ENCODE data around the gene NACC2. TPM values are rescaled to one million over a fixed set of nuclear protein-coding genes. Genes with fewer than 3 reads are reported as not detected.

NACC2 gene
- total RNA-seq, 2 donors from 2014 or later: 28.6 to 38.5 TPM

GRCh38 chr9:136116360-136117098 lies 21.4 kb upstream of the NACC2 start:
- no peak for DNase-seq
- intact Hi-C loops (cut with DNase I): no loop called here
- no peak for ATAC-seq

GRCh38 chr9:136115641-136116359 lies 20.7 kb upstream of the NACC2 start:
- intact Hi-C loops (cut with DNase I): no loop called here
- ATAC-seq: no peak
- DNase-seq: no peak

GRCh38 chr9:136115206-136115605 lies 20.1 kb upstream of the NACC2 start:
- no peak for ATAC-seq
- intact Hi-C loops (cut with DNase I): no loop called here
- DNase-seq: no peak

- no peak for DNase-seq
- intact Hi-C loops (cut with DNase I): no loop called here
Observed at GRCh38 chr9:136114610-136115009, 19.5 kb upstream of the NACC2 start.

GRCh38 chr9:136112541-136112940 lies 17.5 kb upstream of the NACC2 start:
- ATAC-seq: no peak
- no peak for DNase-seq
- intact Hi-C loops (cut with DNase I): no loop called here

More at GRCh38 chr9:136114610-136115009, 19.5 kb upstream of the NACC2 start:
- ATAC-seq: no peak

- DNase-seq: no peak
Observed at GRCh38 chr9:136111910-136112309, 16.8 kb upstream of the NACC2 start.

GRCh38 chr9:136111190-136111589 lies 16.1 kb upstream of the NACC2 start:
- DNase-seq: no peak
- ATAC-seq: no peak
- intact Hi-C loops (cut with DNase I): no loop called here

More at GRCh38 chr9:136111910-136112309, 16.8 kb upstream of the NACC2 start:
- ATAC-seq: no peak
- intact Hi-C loops (cut with DNase I): no loop called here

GRCh38 chr9:136110082-136111061 lies 15.3 kb upstream of the NACC2 start:
- intact Hi-C loops (cut with DNase I): no loop called here
- DNase-seq (no peak), ATAC-seq (peak; percentile 2 to 6)

- intact Hi-C loops (cut with DNase I): no loop called here
- DNase-seq (peak; percentile 93), ATAC-seq (peak; percentile 90 to 91)
Observed at GRCh38 chr9:136109351-136110081, 14.4 kb upstream of the NACC2 start.

- no peak for DNase-seq
- no peak for ATAC-seq
- intact Hi-C loops (cut with DNase I): no loop called here
Observed at GRCh38 chr9:136108648-136109266, 13.7 kb upstream of the NACC2 start.

- intact Hi-C loops (cut with DNase I): no loop called here
- ATAC-seq (no peak), DNase-seq (no peak)
Observed at GRCh38 chr9:136107953-136108647, 13.0 kb upstream of the NACC2 start.

GRCh38 chr9:136107155-136107952 lies 12.3 kb upstream of the NACC2 start:
- no peak for ATAC-seq
- intact Hi-C loops (cut with DNase I): no loop called here
- no peak for DNase-seq

- DNase-seq: peak; percentile 75
- intact Hi-C loops (cut with DNase I): no loop called here
- ATAC-seq: peak; percentile 24 to 45
Observed at GRCh38 chr9:136105398-136106135, 10.5 kb upstream of the NACC2 start.

- DNase-seq: no peak
- ATAC-seq: no peak
- intact Hi-C loops (cut with DNase I): no loop called here
Observed at GRCh38 chr9:136104916-136105315, 9.8 kb upstream of the NACC2 start.

- DNase-seq: no peak
- intact Hi-C loops (cut with DNase I): no loop called here
- no peak for ATAC-seq
Observed at GRCh38 chr9:136104488-136104800, 9.4 kb upstream of the NACC2 start.

GRCh38 chr9:136103651-136104487 lies 8.8 kb upstream of the NACC2 start:
- DNase-seq (no peak), ATAC-seq (no peak)
- intact Hi-C loops (cut with DNase I): no loop called here

Measured in left cardiac atrium (tissue), 4 donors.